WERI-Rb-1 (cell line): ENCODE data around the gene LOXL1.

ENCODE experiments used
- DNase-seq: peaks from one replicate; pipeline ENCODE4 v3.0.0-alpha.2; 2020
- H3K27ac ChIP-seq: fragments of 250-450 bp; sonication (Bioruptor Pico); 2 replicates; pipeline ENCODE4 v1.5.1; 2020; ENCODE audit warnings: mild to moderate bottlenecking, moderate library complexity
- H3K27me3 ChIP-seq: fragments of 250-450 bp; sonication (Bioruptor Pico); 2 replicates; pipeline ENCODE4 v1.5.1; 2021; ENCODE audit warnings: mild to moderate bottlenecking, low read depth, moderate library complexity; ENCODE audit not compliant: insufficient read depth, severe bottlenecking
- H3K36me3 ChIP-seq: fragments of 250-450 bp; sonication (Bioruptor Pico); 2 replicates; pipeline ENCODE4 v1.5.1; 2020; ENCODE audit warnings: mild to moderate bottlenecking, moderate library complexity
- H3K4me3 ChIP-seq: 2 replicates; pipeline ENCODE4 v1.5.1; 2011; ENCODE audit warnings: low read depth, mild to moderate bottlenecking, control low read depth, low read length
- H3K9me3 ChIP-seq: fragments of 250-450 bp; sonication (Bioruptor Pico); 2 replicates; pipeline ENCODE4 v1.5.1; 2021; ENCODE audit warnings: mild to moderate bottlenecking, moderate library complexity; ENCODE audit not compliant: severe bottlenecking
- TF ChIP-seq, protein P1 (sequence below): IDR thresholded peaks from 2 replicates; pipeline ENCODE4 v1.5.1; 2011; ENCODE audit warnings: low read depth, mild to moderate bottlenecking, control low read depth, inconsistent platforms, low read length

Gene LOXL1

GRCh38 chr15:73949496-73949895 lies 23.2 kb downstream of the LOXL1 start:
- peak overlapping the region; percentile 99 for H3K27ac ChIP-seq
- DNase-seq: no peak

GRCh38 chr15:73950479-73950830 lies 24.2 kb downstream of the LOXL1 start:
- TF ChIP-seq, protein P1, sequence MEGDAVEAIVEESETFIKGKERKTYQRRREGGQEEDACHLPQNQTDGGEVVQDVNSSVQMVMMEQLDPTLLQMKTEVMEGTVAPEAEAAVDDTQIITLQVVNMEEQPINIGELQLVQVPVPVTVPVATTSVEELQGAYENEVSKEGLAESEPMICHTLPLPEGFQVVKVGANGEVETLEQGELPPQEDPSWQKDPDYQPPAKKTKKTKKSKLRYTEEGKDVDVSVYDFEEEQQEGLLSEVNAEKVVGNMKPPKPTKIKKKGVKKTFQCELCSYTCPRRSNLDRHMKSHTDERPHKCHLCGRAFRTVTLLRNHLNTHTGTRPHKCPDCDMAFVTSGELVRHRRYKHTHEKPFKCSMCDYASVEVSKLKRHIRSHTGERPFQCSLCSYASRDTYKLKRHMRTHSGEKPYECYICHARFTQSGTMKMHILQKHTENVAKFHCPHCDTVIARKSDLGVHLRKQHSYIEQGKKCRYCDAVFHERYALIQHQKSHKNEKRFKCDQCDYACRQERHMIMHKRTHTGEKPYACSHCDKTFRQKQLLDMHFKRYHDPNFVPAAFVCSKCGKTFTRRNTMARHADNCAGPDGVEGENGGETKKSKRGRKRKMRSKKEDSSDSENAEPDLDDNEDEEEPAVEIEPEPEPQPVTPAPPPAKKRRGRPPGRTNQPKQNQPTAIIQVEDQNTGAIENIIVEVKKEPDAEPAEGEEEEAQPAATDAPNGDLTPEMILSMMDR: no peak
- peak overlapping the region; percentile 99 for H3K27ac ChIP-seq
- H3K27me3 ChIP-seq: no peaks in the 10 kb centered on the region
- no peak overlapping the region for H3K4me3 ChIP-seq
- no peak for DNase-seq
- H3K9me3 ChIP-seq: no peaks in the 10 kb centered on the region
- peaks cover 56% of the 10 kb centered on the region for H3K36me3 ChIP-seq

More at GRCh38 chr15:73949496-73949895, 23.2 kb downstream of the LOXL1 start:
- H3K4me3 ChIP-seq: no peak overlapping the region
- H3K27me3 ChIP-seq: no peaks in the 10 kb centered on the region
- H3K36me3 ChIP-seq: peaks cover 63% of the 10 kb centered on the region
- no peaks in the 10 kb centered on the region for H3K9me3 ChIP-seq
- TF ChIP-seq, protein P1: no peak

- no peak overlapping the region for H3K4me3 ChIP-seq
- no peaks in the 10 kb centered on the region for H3K9me3 ChIP-seq
- TF ChIP-seq, protein P1: peak; percentile 87
- peak; percentile 97 for DNase-seq
- no peaks in the 10 kb centered on the region for H3K27me3 ChIP-seq
- peak overlapping the region; percentile 99 for H3K27ac ChIP-seq
- peaks cover 55% of the 10 kb centered on the region for H3K36me3 ChIP-seq
These were observed 24.7 kb downstream of the LOXL1 start for GRCh38 chr15:73950831-73951561.

GRCh38 chr15:73951601-73952000 lies 25.3 kb downstream of the LOXL1 start:
- DNase-seq: peak; percentile 85
- Histone ChIP-seq H3K36me3 (peaks cover 53% of the 10 kb centered on the region), H3K4me3 (no peak overlapping the region), H3K9me3 (no peaks in the 10 kb centered on the region), H3K27me3 (no peaks in the 10 kb centered on the region), H3K27ac (peak overlapping the region; percentile 99)
- TF ChIP-seq, protein P1: no peak

- TF ChIP-seq, protein P1: no peak
- H3K4me3 ChIP-seq: no peak overlapping the region
- DNase-seq: no peak
- no peaks in the 10 kb centered on the region for H3K9me3 ChIP-seq
- H3K27ac ChIP-seq: peak overlapping the region; percentile 99
- H3K36me3 ChIP-seq: peaks cover 45% of the 10 kb centered on the region
- H3K27me3 ChIP-seq: no peaks in the 10 kb centered on the region
These were observed 26.1 kb downstream of the LOXL1 start for GRCh38 chr15:73952171-73952912.
